HG03457 (cell line): ENCODE measurements around the gene ADRA1B.
A peak's percentile ranks its signal among the peaks of the same experiment; 100 is the strongest.
"Not testable (repeated sequence)": the region's sequence is repeated elsewhere in the genome, so short reads cannot be mapped to it uniquely, and the experiment has no call there.

Source experiments
- ATAC-seq: cut with Tn5 transposase; IDR thresholded peaks from one replicate; pipeline ENCODE4 v1.9.1; 2021; ENCODE audit warnings: moderate number of reproducible peaks; ENCODE audit not compliant: unreplicated experiment

Gene ADRA1B

GRCh38 chr5:160009591-160009989, 93.3 kb downstream of the ADRA1B start:
- no peak for ATAC-seq

DNA sequence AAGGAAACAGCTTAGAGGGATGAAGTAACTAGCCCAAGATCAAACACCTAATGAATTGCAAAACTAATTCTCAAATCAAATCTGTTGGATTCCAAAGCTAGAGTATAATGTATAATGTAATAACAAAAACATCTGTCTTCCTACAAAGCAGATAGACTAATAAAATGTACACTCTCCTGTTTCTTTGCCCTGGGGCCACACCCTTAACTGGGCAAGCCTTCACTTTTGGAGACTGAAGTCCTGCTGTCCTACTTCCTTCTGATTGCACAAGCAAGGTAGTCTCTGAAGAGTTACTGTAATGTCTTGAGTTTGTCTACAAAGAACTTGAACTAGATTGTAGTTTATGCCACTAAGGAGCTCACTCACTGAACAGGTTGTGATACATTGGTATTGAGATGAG, 95.2 kb downstream of the ADRA1B start:
- ATAC-seq, result no peak

DNA sequence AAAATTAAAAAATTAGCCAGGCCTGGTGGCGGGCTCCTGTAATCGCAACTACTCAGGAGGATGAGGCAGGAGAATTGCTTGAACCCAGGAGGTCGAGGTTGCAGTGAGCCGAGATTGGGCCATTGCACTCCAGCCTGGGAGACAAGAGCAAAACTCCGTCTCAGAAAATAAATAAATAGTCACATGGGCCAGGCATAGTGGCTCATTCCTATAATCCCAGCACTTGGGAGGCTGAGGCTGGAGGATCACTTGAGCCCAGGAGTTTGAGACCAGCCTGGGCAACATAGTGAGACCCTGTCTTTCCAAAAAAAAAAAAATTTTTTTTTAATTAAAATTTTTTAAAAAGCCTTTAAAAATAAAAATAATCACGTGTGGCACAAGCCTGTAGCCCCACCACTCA, 97.9 kb downstream of the ADRA1B start:
- ATAC-seq, result not testable (repeated sequence)

GRCh38 chr5:160018945-160019625, 102.8 kb downstream of the ADRA1B start:
- no peak for ATAC-seq

- no peak for ATAC-seq
Measured at GRCh38 chr5:160020266-160020770, 104.0 kb downstream of the ADRA1B start.

DNA sequence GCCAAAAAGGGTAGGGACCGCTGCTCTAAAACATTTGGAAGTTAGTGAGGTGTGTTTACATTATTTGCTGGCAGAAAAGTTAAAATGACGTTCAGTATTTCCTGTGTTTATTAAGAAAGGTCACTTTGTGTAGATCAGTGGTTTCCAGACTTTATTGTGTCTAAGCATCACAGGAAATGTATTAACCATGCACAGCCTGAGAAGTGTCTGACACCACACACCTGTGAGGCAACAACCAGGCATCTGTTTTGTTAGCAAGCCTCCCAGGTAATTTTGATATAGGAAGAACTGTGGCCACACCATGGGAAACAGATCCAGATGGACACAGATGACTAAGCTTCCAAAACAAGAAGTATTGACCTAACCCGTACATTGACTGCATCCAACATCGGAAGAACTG, 104.7 kb downstream of the ADRA1B start:
- no peak for ATAC-seq

- ATAC-seq, result peak; percentile 68
Measured at GRCh38 chr5:160021831-160022446, 105.7 kb downstream of the ADRA1B start.
